ENCODE measurements around the gene GJB1. TPM values are rescaled to one million over a fixed set of nuclear protein-coding genes. Genes with fewer than 3 reads are reported as not detected.

Gene GJB1
- total and polyA plus RNA-seq, 2 of the 4 experiments (the other 2 are of a cell fraction): not detected

- ATAC-seq (ENCODE audit: low read depth) (no peak), DNase-seq (no peak)
- ChIA-PET CTCF (no interaction called here), POLR2A (ENCODE audit: unreplicated experiment) (no interaction called here)
- H2BK20ac ChIP-seq (ENCODE audit: low read depth, low read length): no peak overlapping the region
- no peak overlapping the region for H2BK5ac ChIP-seq (ENCODE audit: low read depth, low read length, poor library complexity, severe bottlenecking)
- no CpG with 5 or more reads among the region's 2 CpGs for WGBS, 2 experiments (ENCODE audit: extremely low coverage in 2 of 2, insufficient read length in 1 of 2)
- H3K4me2 ChIP-seq (ENCODE audit: low read depth, low read length): no peak overlapping the region
- H4K8ac ChIP-seq (ENCODE audit: low read depth in 2 of 2, low read length in 2 of 2): no peak overlapping the region
- no peak overlapping the region for H2BK15ac ChIP-seq (ENCODE audit: low read depth, low read length)
- no peak overlapping the region for H2AK9ac ChIP-seq (replicated peaks; ENCODE audit: low read depth, low read length, poor library complexity)
- no peak overlapping the region for H3K18ac ChIP-seq (ENCODE audit: low read depth, low read length)
- no peaks in the 10 kb centered on the region for H3K9me1 ChIP-seq (ENCODE audit: insufficient read depth, low read length)
- no peak overlapping the region for H3K9ac ChIP-seq (ENCODE audit: low read depth, low read length)
- in situ Hi-C loops (cut with MboI; ENCODE audit: low sequenced_read_pairs) (no loop called here), dilution Hi-C loops (cut with HindIII; ENCODE audit: low sequenced_read_pairs, unreplicated experiment) (no loop called here), intact Hi-C loops (cut with micrococcal nuclease) (no loop called here)
- no peak overlapping the region for H3K4ac ChIP-seq (ENCODE audit: low read depth, low read length)
- no peak overlapping the region for H3K56ac ChIP-seq (ENCODE audit: extremely low read depth, insufficient read depth, low read length)
- no peak overlapping the region for H3K4me3 ChIP-seq (ENCODE audit: insufficient read depth, low read depth, low read length)
- no peak overlapping the region for H4K91ac ChIP-seq (ENCODE audit: insufficient read depth, low read depth, low read length)
- no peak overlapping the region for H4K5ac ChIP-seq (ENCODE audit: low read depth, low read length)
- H2BK120ac ChIP-seq (ENCODE audit: low read depth, low read length): no peak overlapping the region
- no peak overlapping the region for H3K23ac ChIP-seq (ENCODE audit: low read depth, low read length)
- no peaks in the 10 kb centered on the region for H4K20me1 ChIP-seq (ENCODE audit: insufficient read depth, low read length)
- no peaks in the 10 kb centered on the region for H3K4me1 ChIP-seq (ENCODE audit: control insufficient read depth, insufficient read depth, low read length)
- H3K27me3 ChIP-seq (ENCODE audit: control insufficient read depth, insufficient read depth, low read length): peaks cover 6% of the 10 kb centered on the region; the same call in 1 of the 2 replicates
- no peak overlapping the region for H3K27ac ChIP-seq (ENCODE audit: insufficient read depth, low read length)
- H2AK5ac ChIP-seq (ENCODE audit: low read depth, low read length): no peak overlapping the region
- BruUV-seq (replicated peaks): no TSS peak
- no peaks in the 10 kb centered on the region for H3K36me3 ChIP-seq (ENCODE audit: control insufficient read depth, insufficient read depth, low read length)
- no peak overlapping the region for H2AFZ ChIP-seq (replicated peaks; ENCODE audit: low read length, poor library complexity)
- no peaks in the 10 kb centered on the region for H3K79me1 ChIP-seq (ENCODE audit: low read depth in 1 of 2, low read length in 2 of 2)
- H3K9me3 ChIP-seq (ENCODE audit: control insufficient read depth, insufficient read depth, low read length): no peaks in the 10 kb centered on the region
- no peak overlapping the region for H3K14ac ChIP-seq (replicated peaks; ENCODE audit: low read depth, low read length)
- no peak for TF ChIP-seq ELK1 (IDR thresholded peaks at IDR 0.05; ENCODE audit: borderline replicate concordance, low read depth, low read length)
- TF ChIP-seq RAD21 (IDR thresholded peaks at IDR 0.05; ENCODE audit: low read length): no peak
- TF ChIP-seq SMC3 (IDR thresholded peaks at IDR 0.05; ENCODE audit: low read depth, low read length): no peak
- TF ChIP-seq BHLHE40 (IDR thresholded peaks at IDR 0.05; ENCODE audit: low read depth, low read length): no peak
- no peak for TF ChIP-seq CEBPB (IDR thresholded peaks at IDR 0.05; ENCODE audit: low read depth, low read length)
- no peak for TF ChIP-seq CHD1 (IDR thresholded peaks at IDR 0.05; ENCODE audit: low read depth, low read length)
- TF ChIP-seq RCOR1 (IDR thresholded peaks at IDR 0.05; ENCODE audit: insufficient replicate concordance, low read length): no peak
- no peak for TF ChIP-seq MXI1 (IDR thresholded peaks at IDR 0.05; ENCODE audit: borderline replicate concordance, low read depth, low read length)
- TF ChIP-seq NFE2L2 (IDR thresholded peaks at IDR 0.05; ENCODE audit: low read depth, low read length): no peak
- TF ChIP-seq MAZ (IDR thresholded peaks at IDR 0.05; ENCODE audit: borderline replicate concordance, low read depth, low read length): no peak
- TF ChIP-seq CTCF (conservative IDR thresholded peaks at IDR 0.05; ENCODE audit: low read depth, low read length): no peak
- no peak for TF ChIP-seq RFX5 (IDR thresholded peaks at IDR 0.05; ENCODE audit: low read depth, low read length)
- no peak for TF ChIP-seq POLR2A (IDR thresholded peaks at IDR 0.05; ENCODE audit: low read depth, low read length)
- TF ChIP-seq MAFK (IDR thresholded peaks at IDR 0.05; ENCODE audit: low read depth, low read length): no peak
- TF ChIP-seq, protein P1, sequence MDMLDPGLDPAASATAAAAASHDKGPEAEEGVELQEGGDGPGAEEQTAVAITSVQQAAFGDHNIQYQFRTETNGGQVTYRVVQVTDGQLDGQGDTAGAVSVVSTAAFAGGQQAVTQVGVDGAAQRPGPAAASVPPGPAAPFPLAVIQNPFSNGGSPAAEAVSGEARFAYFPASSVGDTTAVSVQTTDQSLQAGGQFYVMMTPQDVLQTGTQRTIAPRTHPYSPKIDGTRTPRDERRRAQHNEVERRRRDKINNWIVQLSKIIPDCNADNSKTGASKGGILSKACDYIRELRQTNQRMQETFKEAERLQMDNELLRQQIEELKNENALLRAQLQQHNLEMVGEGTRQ (IDR thresholded peaks at IDR 0.05; ENCODE audit: low read depth, low read length): no peak
- no peak for TF ChIP-seq FOS (IDR thresholded peaks at IDR 0.05; ENCODE audit: low read depth, low read length)
Observed at GRCh38 chrX:71225009-71225408, 2.0 kb downstream of the GJB1 start.

All from IMR-90 (cell line).